GM20000 (cell line): ENCODE data around the gene STOM.
"Not testable (repeated sequence)": the region's sequence is repeated elsewhere in the genome, so short reads cannot be mapped to it uniquely, and the experiment has no call there.

Source experiments
- DNase-seq: peaks from one replicate; pipeline ENCODE4 v3.0.0; 2012; ENCODE audit warnings: low spot score
- CTCF ChIP-seq: IDR thresholded peaks from 2 replicates; pipeline ENCODE4 v1.5.1; 2012; ENCODE audit warnings: mild to moderate bottlenecking, control low read depth; ENCODE audit errors: extremely low read depth, missing control alignments

STOM gene

GRCh38 chr9:121398374-121398773 lies 28.3 kb upstream of the STOM start:
- DNase-seq: no peak
- no peak for TF ChIP-seq CTCF

GRCh38 chr9:121397277-121397676 lies 27.2 kb upstream of the STOM start:
- not testable (repeated sequence) for DNase-seq

- DNase-seq: no peak
- no peak for TF ChIP-seq CTCF
These were observed 25.5 kb upstream of the STOM start for GRCh38 chr9:121395558-121395957.

- DNase-seq: no peak
- TF ChIP-seq CTCF: no peak
These were observed 24.2 kb upstream of the STOM start for GRCh38 chr9:121394292-121394691.

GRCh38 chr9:121393318-121393717 lies 23.3 kb upstream of the STOM start:
- DNase-seq: no peak
- TF ChIP-seq CTCF: no peak

GRCh38 chr9:121390372-121390771 lies 20.3 kb upstream of the STOM start:
- DNase-seq: no peak
- TF ChIP-seq CTCF: no peak

- no peak for DNase-seq
- no peak for TF ChIP-seq CTCF
These were observed 18.3 kb upstream of the STOM start for GRCh38 chr9:121388140-121388905.
